Mammary epithelial cell (primary cell): Measurements from ENCODE around the gene PPP1R12B.

Experiments
- EZH2 ChIP-seq: IDR thresholded peaks from 2 replicates; pipeline ENCODE4 v1.6.1; 2012; ENCODE audit warnings: low read length, inconsistent platforms, borderline replicate concordance
- TF ChIP-seq, protein P1 (sequence below), 2 donors: IDR thresholded peaks in 1 of 2; conservative IDR thresholded peaks in 1 of 2; 2 replicates each; pipeline ENCODE4 v1.5.1; 2011 to 2012; ENCODE audit warnings: inconsistent platforms in 2 of 2, low read length in 2 of 2, mild to moderate bottlenecking in 2 of 2, control low read depth in 1 of 2, low read depth in 1 of 2; ENCODE audit not compliant: insufficient read depth in 1 of 2; ENCODE audit errors: extremely low read depth in 1 of 2

GRCh38 chr1:202567738-202568137, 219.2 kb downstream of the PPP1R12B start:
- TF ChIP-seq, protein P1, sequence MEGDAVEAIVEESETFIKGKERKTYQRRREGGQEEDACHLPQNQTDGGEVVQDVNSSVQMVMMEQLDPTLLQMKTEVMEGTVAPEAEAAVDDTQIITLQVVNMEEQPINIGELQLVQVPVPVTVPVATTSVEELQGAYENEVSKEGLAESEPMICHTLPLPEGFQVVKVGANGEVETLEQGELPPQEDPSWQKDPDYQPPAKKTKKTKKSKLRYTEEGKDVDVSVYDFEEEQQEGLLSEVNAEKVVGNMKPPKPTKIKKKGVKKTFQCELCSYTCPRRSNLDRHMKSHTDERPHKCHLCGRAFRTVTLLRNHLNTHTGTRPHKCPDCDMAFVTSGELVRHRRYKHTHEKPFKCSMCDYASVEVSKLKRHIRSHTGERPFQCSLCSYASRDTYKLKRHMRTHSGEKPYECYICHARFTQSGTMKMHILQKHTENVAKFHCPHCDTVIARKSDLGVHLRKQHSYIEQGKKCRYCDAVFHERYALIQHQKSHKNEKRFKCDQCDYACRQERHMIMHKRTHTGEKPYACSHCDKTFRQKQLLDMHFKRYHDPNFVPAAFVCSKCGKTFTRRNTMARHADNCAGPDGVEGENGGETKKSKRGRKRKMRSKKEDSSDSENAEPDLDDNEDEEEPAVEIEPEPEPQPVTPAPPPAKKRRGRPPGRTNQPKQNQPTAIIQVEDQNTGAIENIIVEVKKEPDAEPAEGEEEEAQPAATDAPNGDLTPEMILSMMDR (conservative IDR thresholded peaks at IDR 0.05 in 1 of 2, IDR thresholded peaks at IDR 0.05 in 1 of 2; ENCODE audit: extremely low read depth in 1 of 2, insufficient read depth in 1 of 2, low read depth in 1 of 2, low read length in 2 of 2), result no peak
- no peak for TF ChIP-seq EZH2
